ENCODE data around the gene LRRC23. TPM values are rescaled to one million over a fixed set of nuclear protein-coding genes. Genes with fewer than 3 reads are reported as not detected.

Gene LRRC23
- total RNA-seq, 1 donor from 2014 or later = 14.5 TPM

- no peak overlapping the region for H3K4me3 ChIP-seq (ENCODE audit: low read depth, low read length)
- DNase-seq (ENCODE audit: low read depth) = no peak
- TF ChIP-seq CTCF (conservative IDR thresholded peaks at IDR 0.05; ENCODE audit: low read depth, low read length) = no peak
Measured at GRCh38 chr12:6948873-6949594, 44.4 kb downstream of the LRRC23 start.

GRCh38 chr12:6950401-6950801, 45.8 kb downstream of the LRRC23 start:
- DNase-seq (ENCODE audit: low read depth) = no peak
- TF ChIP-seq CTCF (conservative IDR thresholded peaks at IDR 0.05; ENCODE audit: low read depth, low read length) = peak; percentile 32

GRCh38 chr12:6950811-6951540, 46.4 kb downstream of the LRRC23 start, which contains the start of gene PTPN6:
Gene PTPN6, plus strand, starts transcription at chr12:6951356. Its CDS starts 157 bp downstream, at chr12:6951513.
- DNase-seq (ENCODE audit: low read depth) = no peak
- TF ChIP-seq CTCF (conservative IDR thresholded peaks at IDR 0.05; ENCODE audit: low read depth, low read length) = no peak
- H3K4me3 ChIP-seq (ENCODE audit: low read depth, low read length) = no peak within 1 kb of the TSS

More at GRCh38 chr12:6950401-6950801, 45.8 kb downstream of the LRRC23 start:
- H3K4me3 ChIP-seq (ENCODE audit: low read depth, low read length) = no peak overlapping the region

- no peak for DNase-seq (ENCODE audit: low read depth)
- no peak for TF ChIP-seq CTCF (conservative IDR thresholded peaks at IDR 0.05; ENCODE audit: low read depth, low read length)
- no peak overlapping the region for H3K4me3 ChIP-seq (ENCODE audit: low read depth, low read length)
Measured at GRCh38 chr12:6951551-6952120, 47.0 kb downstream of the LRRC23 start.

GRCh38 chr12:6952121-6952862, 47.7 kb downstream of the LRRC23 start:
- no peak for TF ChIP-seq CTCF (conservative IDR thresholded peaks at IDR 0.05; ENCODE audit: low read depth, low read length)
- no peak for DNase-seq (ENCODE audit: low read depth)
- no peak overlapping the region for H3K4me3 ChIP-seq (ENCODE audit: low read depth, low read length)

GRCh38 chr12:6952863-6953441, 48.3 kb downstream of the LRRC23 start:
- no peak for TF ChIP-seq CTCF (conservative IDR thresholded peaks at IDR 0.05; ENCODE audit: low read depth, low read length)
- H3K4me3 ChIP-seq (ENCODE audit: low read depth, low read length) = no peak overlapping the region
- DNase-seq (ENCODE audit: low read depth) = no peak

Measured in epithelial cell of proximal tubule (primary cell).